IMR-90 (cell line): Measurements from ENCODE around the gene ACSF2. TPM values are rescaled to one million over a fixed set of nuclear protein-coding genes. Genes with fewer than 3 reads are reported as not detected.

Source experiments
- ATAC-seq: fragments of 200-7000 bp; cut with Tn5 transposase; 2 replicates; pipeline ENCODE4 v1.9.1; 2020; ENCODE audit warnings: low read depth, mild to moderate bottlenecking, moderate library complexity
- BruUV-seq: library from RNA; stranded (reverse); fragments of 400-500 nt; replicated peaks from 2 replicates; lab custom pipeline; 2021; lab: Mats Ljungman, UMichigan
- CTCF ChIA-PET: fragments of 300-600 bp; formaldehyde crosslinking; extraction: SDS; loops from one replicate; lab custom pipeline; 2021; ENCODE audit warnings: antibody characterized with exemption; lab: Yijun Ruan, JAX
- POLR2A ChIA-PET: fragments of 300-600 bp; sonication (Branson Sonifier 250); formaldehyde crosslinking; loops from one replicate; lab custom pipeline; 2022; ENCODE audit warnings: antibody characterized with exemption; ENCODE audit not compliant: unreplicated experiment; lab: Charles Lee
- DNase-seq: peaks from one replicate; pipeline ENCODE4 v3.0.0; 2013
- H2AFZ ChIP-seq: replicated peaks from 2 replicates; pipeline ENCODE3; 2013; ENCODE audit warnings: low read length, mild to moderate bottlenecking; ENCODE audit not compliant: poor library complexity
- H2AK5ac ChIP-seq: 2 replicates; pipeline ENCODE4 v1.6.1; 2013; ENCODE audit warnings: low read depth, low read length, inconsistent platforms
- H2AK9ac ChIP-seq: replicated peaks from 2 replicates; pipeline ENCODE3; 2013; ENCODE audit warnings: mild to moderate bottlenecking, low read depth, low read length, moderate library complexity; ENCODE audit not compliant: poor library complexity
- H2BK120ac ChIP-seq: 2 replicates; pipeline ENCODE4 v1.6.1; 2013; ENCODE audit warnings: low read depth, low read length, inconsistent platforms
- H2BK15ac ChIP-seq: 3 replicates; pipeline ENCODE4 v1.6.1; 2013; ENCODE audit warnings: low read depth, low read length, inconsistent platforms
- H2BK20ac ChIP-seq: 2 replicates; pipeline ENCODE4 v1.6.1; 2013; ENCODE audit warnings: low read depth, mild to moderate bottlenecking, inconsistent platforms, low read length, moderate library complexity
- H2BK5ac ChIP-seq: 2 replicates; pipeline ENCODE4 v1.6.1; 2013; ENCODE audit warnings: mild to moderate bottlenecking, low read depth, low read length, inconsistent platforms; ENCODE audit not compliant: poor library complexity, severe bottlenecking
- H3K14ac ChIP-seq: replicated peaks from 2 replicates; pipeline ENCODE4 v1.6.1; 2013; ENCODE audit warnings: low read depth, low read length, inconsistent platforms
- H3K18ac ChIP-seq: 2 replicates; pipeline ENCODE4 v1.6.1; 2013; ENCODE audit warnings: low read depth, low read length, control low read depth
- H3K23ac ChIP-seq: 2 replicates; pipeline ENCODE4 v1.6.1; 2013; ENCODE audit warnings: low read depth, low read length, inconsistent platforms
- H3K27ac ChIP-seq: 2 replicates; pipeline ENCODE4 v1.5.1; 2013; ENCODE audit warnings: mild to moderate bottlenecking, control low read depth, low read length; ENCODE audit not compliant: insufficient read depth
- H3K27me3 ChIP-seq: 2 replicates; pipeline ENCODE4 v1.6.1; 2013; ENCODE audit warnings: low read length; ENCODE audit not compliant: control insufficient read depth, insufficient read depth
- H3K36me3 ChIP-seq: 2 replicates; pipeline ENCODE4 v1.6.1; 2013; ENCODE audit warnings: low read length, mixed read lengths; ENCODE audit not compliant: control insufficient read depth, insufficient read depth
- H3K4ac ChIP-seq: 2 replicates; pipeline ENCODE4 v1.6.1; 2013; ENCODE audit warnings: low read depth, low read length, inconsistent platforms
- H3K4me1 ChIP-seq: 2 replicates; pipeline ENCODE4 v1.6.1; 2013; ENCODE audit warnings: low read length, mixed read lengths; ENCODE audit not compliant: control insufficient read depth, insufficient read depth
- H3K4me2 ChIP-seq: 2 replicates; pipeline ENCODE4 v1.6.1; 2013; ENCODE audit warnings: low read depth, mild to moderate bottlenecking, control low read depth, low read length, moderate library complexity
- H3K4me3 ChIP-seq: 2 replicates; pipeline ENCODE4 v1.5.1; 2013; ENCODE audit warnings: low read depth, mild to moderate bottlenecking, control low read depth, low read length, moderate library complexity; ENCODE audit not compliant: insufficient read depth
- H3K56ac ChIP-seq: 2 replicates; pipeline ENCODE4 v1.6.1; 2013; ENCODE audit warnings: low read length, inconsistent platforms; ENCODE audit not compliant: insufficient read depth; ENCODE audit errors: extremely low read depth
- H3K79me1 ChIP-seq, 2 experiments: 2 replicates each; pipeline ENCODE4 v1.6.1; 2013; ENCODE audit warnings: low read length in 2 of 2, inconsistent platforms in 1 of 2, low read depth in 1 of 2
- H3K9ac ChIP-seq: 2 replicates; pipeline ENCODE4 v1.6.1; 2013; ENCODE audit warnings: low read depth, low read length, control low read depth
- H3K9me1 ChIP-seq: 2 replicates; pipeline ENCODE4 v1.6.1; 2013; ENCODE audit warnings: low read length, inconsistent platforms; ENCODE audit not compliant: insufficient read depth
- H3K9me3 ChIP-seq: 2 replicates; pipeline ENCODE4 v1.6.1; 2013; ENCODE audit warnings: low read length; ENCODE audit not compliant: control insufficient read depth, insufficient read depth
- H4K20me1 ChIP-seq: 2 replicates; pipeline ENCODE4 v1.6.1; 2013; ENCODE audit warnings: low read length, inconsistent platforms; ENCODE audit not compliant: insufficient read depth
- H4K5ac ChIP-seq: 2 replicates; pipeline ENCODE4 v1.6.1; 2013; ENCODE audit warnings: mild to moderate bottlenecking, low read depth, low read length, control low read depth
- H4K8ac ChIP-seq, 2 experiments: 2 replicates each; pipeline ENCODE4 v1.6.1; 2013; ENCODE audit warnings: low read depth in 2 of 2, low read length in 2 of 2, control low read depth in 1 of 2, inconsistent platforms in 1 of 2
- H4K91ac ChIP-seq: 2 replicates; pipeline ENCODE4 v1.6.1; 2013; ENCODE audit warnings: low read depth, low read length, inconsistent platforms; ENCODE audit not compliant: insufficient read depth
- BHLHE40 ChIP-seq: fragments of 150-350 bp; IDR thresholded peaks from 2 replicates; pipeline ENCODE4 v1.6.1; 2016; ENCODE audit warnings: mild to moderate bottlenecking, low read depth, low read length
- NFE2L2 ChIP-seq: fragments of 150-350 bp; IDR thresholded peaks from 2 replicates; pipeline ENCODE4 v1.6.1; 2016; ENCODE audit warnings: low read depth, mild to moderate bottlenecking, low read length
- POLR2A ChIP-seq: IDR thresholded peaks from 2 replicates; pipeline ENCODE4 v1.6.1; 2012; ENCODE audit warnings: mild to moderate bottlenecking, low read depth, low read length
- WGBS, 2 experiments: methylation state at CpG; one replicate each; pipeline versions ENCODE4 v1.1.5 to v1.1.7; 2013; ENCODE audit warnings: missing lambda C conversion rate in 2 of 2; ENCODE audit not compliant: insufficient read length in 1 of 2; ENCODE audit errors: extremely low coverage in 2 of 2; 5-methylcytosine and 5-hydroxymethylcytosine counted together
- dilution Hi-C: fragments of 300-500 bp; cut with HindIII; formaldehyde crosslinking; loops from one replicate; pipeline ENCODE4 v1.14.3; 2018; ENCODE audit warnings: low sequenced_read_pairs; ENCODE audit not compliant: unreplicated experiment
- in situ Hi-C: fragments of 300-500 bp; cut with MboI; formaldehyde crosslinking; loops from 3 replicates; pipeline ENCODE4 v1.14.3; 2019; ENCODE audit warnings: low sequenced_read_pairs, inconsistent platforms, mixed read lengths
- intact Hi-C: fragments of 100-400 bp; cut with micrococcal nuclease; formaldehyde crosslinking; loops from 2 replicates; pipeline ENCODE4 v1.10.0; 2022
- polyA plus RNA-seq, 3 experiments: library from polyadenylated mRNA; depleted of rRNA; stranded (reverse); fragments of >200 nt; gene quantifications; 2 replicates each; pipeline ENCODE4 v1.2.3, GENCODE V29; 2012; ENCODE audit warnings: low replicate concordance in 1 of 3
- total RNA-seq: library from RNA; depleted of rRNA; stranded (reverse); fragments of >200 nt; gene quantifications from 2 replicates; pipeline ENCODE4 v1.2.3, GENCODE V29; 2012

Gene ACSF2
- total and polyA plus RNA-seq, 2 of the 4 experiments (the other 2 are of a cell fraction), result 18.5 to 27.2 TPM

GRCh38 chr17:50451943-50452629, 26.1 kb downstream of the ACSF2 start:
- Histone ChIP-seq H3K4me3 (no peak overlapping the region), H3K9me1 (no peaks in the 10 kb centered on the region), H3K36me3 (peaks cover 2% of the 10 kb centered on the region; the same call in 1 of the 2 replicates), H2BK5ac (no peak overlapping the region), H3K4me1 (no peaks in the 10 kb centered on the region), H3K9me3 (no peaks in the 10 kb centered on the region), H3K18ac (no peak overlapping the region), H2AK9ac (no peak overlapping the region), H4K8ac (no peak overlapping the region), H4K5ac (no peak overlapping the region), H3K4ac (no peak overlapping the region), H2AFZ (no peak overlapping the region), H3K27me3 (no peaks in the 10 kb centered on the region), H4K20me1 (no peaks in the 10 kb centered on the region), H3K56ac (no peak overlapping the region), H4K91ac (no peak overlapping the region), H3K9ac (no peak overlapping the region), H3K79me1 (peaks cover 0 to 11% of the 10 kb centered on the region in 2 experiments; a peak in 2 of 4 replicates), H2BK15ac (no peak overlapping the region), H2AK5ac (no peak overlapping the region), H3K23ac (no peak overlapping the region), H3K27ac (no peak overlapping the region), H2BK120ac (no peak overlapping the region), H2BK20ac (no peak overlapping the region), H3K14ac (no peak overlapping the region), H3K4me2 (no peak overlapping the region)
- no peak for ATAC-seq
- intact Hi-C loops (no loop called here), dilution Hi-C loops (no loop called here), in situ Hi-C loops (no loop called here)
- WGBS, 2 experiments, result 67% methylated on average over 3 of the region's 7 CpGs; no CpG with 5 or more reads in 1 of the 2 experiments
- CTCF ChIA-PET, result no interaction called here
- POLR2A ChIA-PET, result no interaction called here
- BruUV-seq, result no TSS peak
- TF ChIP-seq BHLHE40 (no peak), NFE2L2 (no peak), POLR2A (no peak)
- no peak for DNase-seq
